ENCODE results near the gene DGKB. TPM values are rescaled to one million over a fixed set of nuclear protein-coding genes. Genes with fewer than 3 reads are reported as not detected.
A peak's percentile ranks its signal among the peaks of the same experiment; 100 is the strongest.

Gene DGKB
- total and polyA plus RNA-seq, 2 donors from 2014 or later: 0.26 to 1.5 TPM

GRCh38 chr7:14747701-14748100, 154.8 kb downstream of the DGKB start:
- Histone ChIP-seq H3K9ac (ENCODE audit: low read length in 3 of 3) (no peak overlapping the region), H3K4me1 (ENCODE audit: control insufficient read depth in 2 of 3, insufficient read depth in 2 of 3, low read depth in 1 of 3, low read length in 3 of 3) (no peaks in the 10 kb centered on the region), H3K4me3 (ENCODE audit: low read length in 3 of 3) (no peak overlapping the region), H3K9me3 (ENCODE audit: control insufficient read depth in 2 of 3, insufficient read depth in 1 of 3, low read length in 3 of 3) (peaks cover 0 to 10% (median 0%) of the 10 kb centered on the region in 3 donors), H3K36me3 (ENCODE audit: control insufficient read depth in 2 of 3, insufficient read depth in 3 of 3, low read length in 3 of 3) (no peaks in the 10 kb centered on the region), H3K27ac (ENCODE audit: low read depth in 2 of 2, low read length in 2 of 2) (no peak overlapping the region), H3K27me3 (ENCODE audit: control insufficient read depth, insufficient read depth, low read length) (no peaks in the 10 kb centered on the region)
- DNase-seq: peak in 1 of 5 donors; percentile 21
- intact Hi-C loops (cut with DNase I): no loop called here
- TF ChIP-seq, protein P1, sequence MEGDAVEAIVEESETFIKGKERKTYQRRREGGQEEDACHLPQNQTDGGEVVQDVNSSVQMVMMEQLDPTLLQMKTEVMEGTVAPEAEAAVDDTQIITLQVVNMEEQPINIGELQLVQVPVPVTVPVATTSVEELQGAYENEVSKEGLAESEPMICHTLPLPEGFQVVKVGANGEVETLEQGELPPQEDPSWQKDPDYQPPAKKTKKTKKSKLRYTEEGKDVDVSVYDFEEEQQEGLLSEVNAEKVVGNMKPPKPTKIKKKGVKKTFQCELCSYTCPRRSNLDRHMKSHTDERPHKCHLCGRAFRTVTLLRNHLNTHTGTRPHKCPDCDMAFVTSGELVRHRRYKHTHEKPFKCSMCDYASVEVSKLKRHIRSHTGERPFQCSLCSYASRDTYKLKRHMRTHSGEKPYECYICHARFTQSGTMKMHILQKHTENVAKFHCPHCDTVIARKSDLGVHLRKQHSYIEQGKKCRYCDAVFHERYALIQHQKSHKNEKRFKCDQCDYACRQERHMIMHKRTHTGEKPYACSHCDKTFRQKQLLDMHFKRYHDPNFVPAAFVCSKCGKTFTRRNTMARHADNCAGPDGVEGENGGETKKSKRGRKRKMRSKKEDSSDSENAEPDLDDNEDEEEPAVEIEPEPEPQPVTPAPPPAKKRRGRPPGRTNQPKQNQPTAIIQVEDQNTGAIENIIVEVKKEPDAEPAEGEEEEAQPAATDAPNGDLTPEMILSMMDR (IDR thresholded peaks at IDR 0.05; ENCODE audit: borderline replicate concordance, extremely low read depth, insufficient read depth): no peak
- no peak for FAIRE-seq

GRCh38 chr7:14745076-14745475, 157.5 kb downstream of the DGKB start:
- no peak for FAIRE-seq
- H3K27me3 ChIP-seq (ENCODE audit: control insufficient read depth, insufficient read depth, low read length): no peaks in the 10 kb centered on the region

GRCh38 chr7:14740606-14741005, 161.9 kb downstream of the DGKB start:
- H3K36me3 ChIP-seq (ENCODE audit: control insufficient read depth in 2 of 3, insufficient read depth in 3 of 3, low read length in 3 of 3): no peaks in the 10 kb centered on the region
- peaks cover 0 to 24% (median 3%) of the 10 kb centered on the region in 3 donors for H3K9me3 ChIP-seq (ENCODE audit: control insufficient read depth in 2 of 3, insufficient read depth in 1 of 3, low read length in 3 of 3)
- intact Hi-C loops (cut with DNase I): no loop called here
- no peak overlapping the region for H3K27ac ChIP-seq (ENCODE audit: low read depth in 2 of 2, low read length in 2 of 2)
- no peak overlapping the region for H3K4me3 ChIP-seq (ENCODE audit: low read length in 3 of 3)
- DNase-seq: no peak
- no peaks in the 10 kb centered on the region for H3K4me1 ChIP-seq (ENCODE audit: control insufficient read depth in 2 of 3, insufficient read depth in 2 of 3, low read depth in 1 of 3, low read length in 3 of 3)
- TF ChIP-seq, protein P1 (IDR thresholded peaks at IDR 0.05; ENCODE audit: borderline replicate concordance, extremely low read depth, insufficient read depth): no peak
- H3K27me3 ChIP-seq (ENCODE audit: control insufficient read depth, insufficient read depth, low read length): no peaks in the 10 kb centered on the region
- FAIRE-seq: no peak
- no peak overlapping the region for H3K9ac ChIP-seq (ENCODE audit: low read length in 3 of 3)

More at GRCh38 chr7:14745076-14745475, 157.5 kb downstream of the DGKB start:
- intact Hi-C loops (cut with DNase I): no loop called here
- TF ChIP-seq, protein P1 (IDR thresholded peaks at IDR 0.05; ENCODE audit: borderline replicate concordance, extremely low read depth, insufficient read depth): no peak
- Histone ChIP-seq H3K9me3 (ENCODE audit: control insufficient read depth in 2 of 3, insufficient read depth in 1 of 3, low read length in 3 of 3) (peaks cover 0 to 21% (median 3%) of the 10 kb centered on the region in 3 donors), H3K27ac (ENCODE audit: low read depth in 2 of 2, low read length in 2 of 2) (no peak overlapping the region), H3K4me1 (ENCODE audit: control insufficient read depth in 2 of 3, insufficient read depth in 2 of 3, low read depth in 1 of 3, low read length in 3 of 3) (no peaks in the 10 kb centered on the region), H3K4me3 (ENCODE audit: low read length in 3 of 3) (no peak overlapping the region), H3K9ac (ENCODE audit: low read length in 3 of 3) (no peak overlapping the region), H3K36me3 (ENCODE audit: control insufficient read depth in 2 of 3, insufficient read depth in 3 of 3, low read length in 3 of 3) (no peaks in the 10 kb centered on the region)
- no peak for DNase-seq

- Histone ChIP-seq H3K9ac (ENCODE audit: low read length in 3 of 3) (no peak overlapping the region), H3K4me1 (ENCODE audit: control insufficient read depth in 2 of 3, insufficient read depth in 2 of 3, low read depth in 1 of 3, low read length in 3 of 3) (no peaks in the 10 kb centered on the region), H3K27ac (ENCODE audit: low read depth in 2 of 2, low read length in 2 of 2) (no peak overlapping the region), H3K9me3 (ENCODE audit: control insufficient read depth in 2 of 3, insufficient read depth in 1 of 3, low read length in 3 of 3) (peaks cover 0 to 24% (median 3%) of the 10 kb centered on the region in 3 donors), H3K27me3 (ENCODE audit: control insufficient read depth, insufficient read depth, low read length) (no peaks in the 10 kb centered on the region), H3K4me3 (ENCODE audit: low read length in 3 of 3) (no peak overlapping the region), H3K36me3 (ENCODE audit: control insufficient read depth in 2 of 3, insufficient read depth in 3 of 3, low read length in 3 of 3) (no peaks in the 10 kb centered on the region)
- DNase-seq (no peak), FAIRE-seq (no peak)
- intact Hi-C loops (cut with DNase I): no loop called here
- TF ChIP-seq, protein P1 (IDR thresholded peaks at IDR 0.05; ENCODE audit: borderline replicate concordance, extremely low read depth, insufficient read depth): no peak
These were observed 162.7 kb downstream of the DGKB start for GRCh38 chr7:14739841-14740185.

Data from kidney (tissue), 14 donors.